Hepatocyte (in vitro differentiated cells): ENCODE data around the gene JHY.

Source experiments
- CTCF ChIP-seq: fragments of 200-600 bp; sonication (generic); IDR thresholded peaks from 2 replicates; pipeline ENCODE4 v1.5.1; 2016; ENCODE audit warnings: antibody characterized with exemption, mild to moderate bottlenecking; ENCODE audit not compliant: poor library complexity
- EZH2 ChIP-seq: fragments of 200-600 bp; sonication (generic); IDR thresholded peaks from 2 replicates; pipeline ENCODE4 v1.6.1; 2016; ENCODE audit warnings: antibody characterized with exemption, mild to moderate bottlenecking, borderline replicate concordance
- EZH2phosphoT487 ChIP-seq: fragments of 200-600 bp; sonication (generic); IDR thresholded peaks from one replicate; pipeline ENCODE4 v1.6.1; 2018; ENCODE audit warnings: antibody characterized with exemption, mild to moderate bottlenecking, low read depth, moderate library complexity; ENCODE audit not compliant: unreplicated experiment, severe bottlenecking

GRCh38 chr11:123006860-123007542, 124.4 kb downstream of the JHY start:
- TF ChIP-seq EZH2 (no peak), CTCF (no peak), EZH2phosphoT487 (no peak)
